GM21515 (cell line): ENCODE measurements around the gene DCTN5.

Source experiments
- ATAC-seq: cut with Tn5 transposase; IDR thresholded peaks from one replicate; pipeline ENCODE4 v1.9.1; 2021; ENCODE audit not compliant: unreplicated experiment

The DCTN5 gene

DNA sequence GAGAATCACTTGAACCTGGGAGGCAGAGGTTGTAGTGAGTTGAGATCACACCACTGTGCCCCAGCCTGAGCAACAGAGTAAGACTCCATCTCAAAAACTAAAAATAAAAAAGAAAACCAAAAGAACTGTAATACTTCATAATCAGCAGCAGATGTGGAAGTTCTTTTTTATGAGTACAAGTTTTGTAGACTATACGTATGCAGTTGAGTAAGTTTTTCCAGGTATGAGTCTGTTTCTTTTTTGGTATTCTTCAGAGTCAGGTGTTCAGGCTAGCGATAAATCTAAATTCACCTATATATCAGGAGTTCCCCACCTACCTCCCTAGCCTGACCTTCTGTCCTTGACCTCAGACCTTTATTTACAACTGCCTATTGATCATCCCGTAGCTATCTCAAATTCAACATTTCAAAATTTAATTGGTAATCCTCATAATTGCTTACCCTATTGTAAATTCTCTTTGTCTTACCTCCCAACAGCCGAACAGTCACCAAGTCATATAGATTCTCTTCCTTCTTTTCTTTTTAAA is 10.7 kb downstream of the DCTN5 start:
- ATAC-seq = no peak

DNA sequence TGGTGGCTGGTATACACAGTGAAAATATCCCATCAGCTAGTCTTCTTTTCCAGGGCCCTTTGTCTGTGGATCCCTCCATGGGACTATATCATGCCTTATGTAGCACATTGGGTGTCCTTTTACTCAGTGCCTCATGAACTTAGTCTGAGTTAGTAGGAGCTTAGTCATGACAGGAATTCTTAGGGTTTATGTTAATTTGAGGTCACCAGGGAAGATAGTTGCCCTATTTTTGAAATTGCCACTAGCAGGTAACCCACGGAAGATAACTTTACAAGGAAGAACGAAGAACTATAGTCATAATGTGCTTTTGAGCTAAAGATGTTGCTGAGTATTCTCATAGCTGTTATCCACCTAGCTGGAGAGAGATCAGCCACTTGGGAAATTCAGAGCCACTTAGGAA is 22.7 kb downstream of the DCTN5 start:
- no peak for ATAC-seq

DNA sequence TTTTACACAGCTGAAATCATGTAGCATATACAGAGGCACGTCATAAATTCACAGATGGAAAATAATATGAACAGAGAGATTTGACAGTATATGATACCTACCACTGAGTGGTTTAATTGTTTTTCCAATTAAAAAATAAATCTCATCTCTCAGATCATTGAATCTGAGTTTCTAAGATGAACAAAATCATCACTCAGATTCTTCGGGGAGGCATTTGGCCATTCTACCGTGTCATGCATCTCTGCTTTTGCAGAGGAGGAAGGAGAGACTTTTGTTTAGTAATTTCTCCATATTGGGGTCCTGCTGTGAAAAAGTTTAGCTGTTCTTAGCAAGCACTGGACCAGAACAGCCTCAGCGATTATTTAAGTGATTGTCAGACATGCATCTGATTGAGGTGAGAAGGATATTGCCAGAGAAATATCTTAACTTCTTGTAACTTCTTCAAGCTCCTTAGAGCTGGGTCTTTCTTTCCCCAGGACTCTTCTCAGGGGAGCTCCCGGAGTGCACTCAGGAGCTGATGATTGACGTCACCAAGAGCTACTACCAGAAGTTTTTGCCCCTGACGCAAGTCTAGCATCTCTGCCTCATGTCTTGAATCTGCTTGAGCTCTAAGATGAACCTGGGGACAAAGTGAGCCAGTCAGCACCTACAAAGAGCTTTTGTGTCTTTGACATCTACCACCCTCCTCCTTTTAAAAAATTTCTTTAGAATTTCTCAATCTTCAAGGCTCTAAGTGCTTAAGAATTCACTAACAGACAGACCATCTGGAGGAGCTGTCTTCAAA is 25.5 kb downstream of the DCTN5 start:
- no peak for ATAC-seq

DNA sequence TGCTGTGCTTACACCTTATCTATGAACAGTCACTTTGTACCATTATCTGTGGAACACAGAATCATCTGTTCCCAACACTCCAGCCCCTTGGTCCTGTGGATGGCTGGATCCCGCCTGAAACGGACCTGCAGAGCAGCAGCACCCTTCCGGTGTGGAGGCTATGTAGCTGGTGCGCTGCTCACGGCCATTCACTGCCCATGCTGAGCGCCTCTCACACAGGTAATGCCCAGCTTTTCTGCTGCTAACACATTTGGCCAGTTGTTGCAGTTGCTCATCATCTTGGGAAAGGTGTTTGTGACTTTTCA is 26.0 kb downstream of the DCTN5 start:
- no peak for ATAC-seq

DNA sequence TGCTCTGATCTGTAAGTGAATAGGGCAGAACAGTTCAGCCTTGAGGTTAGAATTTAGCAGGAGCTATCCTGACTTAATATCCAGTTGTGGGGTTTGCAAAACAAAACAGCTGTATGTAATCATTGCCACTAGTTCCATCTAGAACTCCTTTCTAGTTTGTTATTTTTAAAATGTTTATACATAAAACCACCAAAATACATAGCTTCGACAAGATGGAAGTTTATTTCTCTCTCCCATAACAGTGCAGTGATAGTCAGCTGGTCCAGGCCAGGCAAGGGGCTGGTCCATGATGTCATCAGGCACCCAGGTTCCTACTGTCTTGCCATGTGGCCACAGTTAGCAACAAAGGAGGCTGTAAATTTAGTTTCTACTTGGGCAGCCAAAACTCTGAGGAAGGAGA is 27.0 kb downstream of the DCTN5 start:
- ATAC-seq = no peak

DNA sequence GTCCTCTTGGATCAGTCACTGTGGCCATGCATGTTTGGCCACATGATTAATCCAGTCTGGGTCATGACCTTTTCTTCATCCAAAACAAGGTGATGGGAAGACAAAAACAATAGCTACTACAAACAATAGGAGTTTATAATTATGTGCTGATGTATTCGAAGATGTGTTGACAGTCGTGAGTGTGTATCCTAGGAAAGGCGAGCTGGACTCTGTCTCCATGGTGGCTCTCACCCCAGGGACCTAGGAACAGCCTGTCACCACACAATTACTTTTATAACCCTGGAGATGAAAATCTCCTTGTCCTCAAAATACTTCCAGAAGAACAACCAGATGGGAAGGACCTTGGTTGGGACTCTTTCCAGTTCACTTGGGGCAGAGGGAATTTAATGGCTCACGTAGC is 27.6 kb downstream of the DCTN5 start:
- ATAC-seq = no peak

DNA sequence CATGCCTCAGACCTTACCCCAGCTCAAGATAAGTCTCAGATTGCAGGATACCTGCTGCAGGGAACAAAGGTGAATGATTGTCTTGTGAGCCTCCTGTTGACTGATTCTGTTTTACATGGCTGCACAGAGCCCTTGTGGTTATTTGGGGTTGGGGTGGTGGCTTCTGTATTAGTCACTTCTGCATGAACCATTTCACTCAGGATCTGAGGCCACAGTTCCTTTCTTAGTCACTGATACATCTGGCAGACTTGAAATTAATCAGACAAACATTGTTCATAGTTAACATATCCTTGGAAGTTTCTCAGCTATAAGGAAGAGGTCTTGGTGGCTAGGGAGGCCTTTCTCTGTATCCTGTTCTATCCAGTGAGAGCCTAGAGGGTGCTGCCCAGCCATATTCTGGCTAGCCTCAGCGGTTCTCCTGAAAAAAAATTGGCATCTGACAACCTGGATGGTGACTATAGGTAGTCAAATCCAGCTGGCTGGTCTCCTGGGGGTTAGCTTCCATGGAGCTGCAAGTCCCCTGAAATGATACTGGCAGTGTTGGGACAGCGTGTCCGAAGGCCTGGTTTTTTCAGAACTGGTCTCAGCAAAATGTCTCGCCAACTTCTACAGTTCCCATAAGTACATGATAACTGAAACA is 29.0 kb downstream of the DCTN5 start:
- ATAC-seq = peak; percentile 85

DNA sequence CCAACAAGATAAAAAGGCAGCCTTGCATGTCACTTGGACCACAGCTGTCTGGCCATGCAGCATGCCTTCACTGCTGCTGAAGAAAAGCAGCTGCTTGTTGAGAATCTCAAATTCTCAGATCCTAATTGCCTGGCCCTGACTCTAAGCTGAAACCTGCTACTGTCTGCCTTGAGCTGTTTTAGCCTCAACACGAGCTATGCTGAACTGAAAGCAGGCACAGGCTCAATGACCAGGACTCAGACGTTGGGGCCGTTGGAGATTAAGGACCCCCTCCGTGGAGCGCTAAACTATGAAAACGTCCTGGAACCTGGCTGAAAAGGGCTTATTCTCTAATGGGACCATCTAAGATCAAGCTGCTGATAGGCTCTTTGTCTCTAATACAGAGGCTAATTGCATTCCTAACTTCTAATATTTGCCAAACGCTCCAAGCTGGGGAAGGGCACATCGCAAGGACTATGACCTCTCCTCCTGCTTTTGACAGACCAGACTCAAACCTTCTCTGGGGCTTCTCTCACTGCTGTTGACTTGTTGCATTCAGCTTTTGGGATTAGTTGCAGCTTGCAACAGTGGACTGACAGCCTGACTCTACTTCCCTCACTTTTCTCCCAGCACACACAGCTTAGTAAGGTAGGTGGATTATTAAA is 32.8 kb downstream of the DCTN5 start:
- no peak for ATAC-seq

DNA sequence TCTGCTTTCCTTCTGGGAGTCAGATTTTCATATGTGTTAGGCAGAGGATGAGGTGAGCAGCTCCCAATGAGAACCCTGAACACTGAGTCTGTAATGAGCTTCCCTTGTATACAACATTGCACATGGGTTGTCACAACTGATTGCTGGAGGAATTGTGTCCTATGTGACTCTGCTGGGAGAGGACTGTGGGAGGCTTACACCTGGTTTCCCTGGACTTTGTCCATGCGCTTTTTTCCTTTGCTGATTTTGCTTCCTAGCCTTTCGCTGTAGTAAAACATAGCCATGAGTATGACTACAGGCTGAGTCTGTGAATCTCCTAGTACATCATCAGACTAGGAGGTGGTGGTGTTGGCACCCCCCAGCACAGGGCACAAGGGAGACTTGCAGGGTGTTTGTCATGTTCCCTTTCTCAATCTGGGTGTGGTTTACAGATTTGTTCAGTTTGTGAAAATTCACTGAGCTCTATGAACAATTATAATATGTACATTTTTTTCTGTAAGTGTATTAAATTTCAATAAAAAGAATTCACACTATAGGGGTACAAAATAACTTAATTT is 35.7 kb downstream of the DCTN5 start:
- no peak for ATAC-seq

DNA sequence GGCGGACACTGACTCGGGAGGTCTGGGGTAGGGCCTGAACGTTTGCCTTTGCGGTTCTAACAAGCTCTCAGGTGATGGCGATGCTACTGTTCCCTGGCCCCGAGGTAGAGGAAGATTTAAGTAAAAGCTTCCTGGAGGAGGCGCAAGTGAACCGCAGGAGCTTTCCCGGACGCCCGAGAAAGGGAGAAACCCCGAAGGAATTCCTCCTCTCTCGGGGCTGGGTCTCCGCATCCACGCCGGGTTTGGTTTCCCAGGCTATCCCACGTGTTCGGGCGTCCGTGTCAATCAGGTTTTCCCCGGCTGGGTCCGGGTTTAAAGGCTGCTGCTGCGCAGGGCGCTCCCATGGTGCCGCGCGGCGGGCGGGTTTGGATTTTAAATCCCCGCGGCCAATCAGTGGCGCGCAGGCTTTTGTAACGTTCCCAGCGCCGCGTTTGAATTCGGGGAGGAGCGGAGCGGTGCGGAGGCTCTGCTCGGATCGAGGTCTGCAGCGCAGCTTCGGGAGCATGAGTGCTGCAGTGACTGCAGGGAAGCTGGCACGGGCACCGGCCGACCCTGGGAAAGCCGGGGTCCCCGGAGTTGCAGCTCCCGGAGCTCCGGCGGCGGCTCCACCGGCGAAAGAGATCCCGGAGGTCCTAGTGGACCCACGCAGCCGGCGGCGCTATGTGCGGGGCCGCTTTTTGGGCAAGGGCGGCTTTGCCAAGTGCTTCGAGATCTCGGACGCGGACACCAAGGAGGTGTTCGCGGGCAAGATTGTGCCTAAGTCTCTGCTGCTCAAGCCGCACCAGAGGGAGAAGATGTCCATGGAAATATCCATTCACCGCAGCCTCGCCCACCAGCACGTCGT is 37.4 kb downstream of the DCTN5 start, which contains the start of gene PLK1:
Gene PLK1 (plus strand): TSS at position 460 of the 844 bp plus-strand sequence. CDS start 44 bp downstream, at position 504.
- ATAC-seq = peak; percentile 80

DNA sequence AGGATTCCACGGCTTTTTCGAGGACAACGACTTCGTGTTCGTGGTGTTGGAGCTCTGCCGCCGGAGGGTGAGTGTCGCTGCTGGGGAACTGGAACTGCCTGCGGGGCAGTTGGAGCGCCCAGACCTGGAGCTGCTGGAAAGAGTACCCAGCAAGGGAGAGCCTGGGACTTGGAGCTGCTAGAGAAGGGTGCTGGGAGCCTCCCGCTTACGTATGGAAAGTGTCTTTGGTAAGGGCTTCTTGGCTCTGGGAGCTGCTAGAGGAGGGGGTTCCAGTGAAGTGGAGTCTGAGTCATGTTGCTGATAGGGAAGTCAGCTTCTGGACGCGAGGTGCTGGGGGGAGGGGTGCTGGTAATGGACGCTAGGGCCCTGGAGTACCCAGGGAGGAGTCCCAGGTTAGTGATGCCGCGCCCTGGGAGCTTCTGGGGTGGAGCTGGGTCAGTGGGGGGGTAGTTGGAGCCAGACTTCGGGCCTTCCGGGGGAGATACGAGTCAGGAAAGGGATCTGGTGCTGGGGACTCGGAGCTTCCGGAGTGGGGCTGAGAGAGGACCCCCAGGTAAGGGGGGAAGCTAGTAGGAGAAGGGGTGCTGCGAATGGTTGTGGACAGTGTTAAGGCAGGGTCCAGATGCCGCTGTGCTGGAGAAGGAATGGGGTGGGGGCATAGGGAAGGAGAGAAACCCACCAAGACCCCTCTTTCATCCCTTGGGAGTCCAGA is 38.2 kb downstream of the DCTN5 start:
- ATAC-seq = no peak

DNA sequence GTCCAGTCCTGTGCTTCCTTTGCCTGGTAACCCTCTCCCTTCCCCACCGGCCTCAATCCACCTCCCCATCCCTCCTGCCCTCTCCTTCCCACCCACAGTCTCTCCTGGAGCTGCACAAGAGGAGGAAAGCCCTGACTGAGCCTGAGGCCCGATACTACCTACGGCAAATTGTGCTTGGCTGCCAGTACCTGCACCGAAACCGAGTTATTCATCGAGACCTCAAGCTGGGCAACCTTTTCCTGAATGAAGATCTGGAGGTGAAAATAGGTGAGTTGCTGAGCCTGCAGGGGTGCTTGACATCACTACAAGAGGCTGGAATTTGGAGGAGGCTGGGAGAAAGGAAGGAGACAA is 38.7 kb downstream of the DCTN5 start:
- no peak for ATAC-seq

DNA sequence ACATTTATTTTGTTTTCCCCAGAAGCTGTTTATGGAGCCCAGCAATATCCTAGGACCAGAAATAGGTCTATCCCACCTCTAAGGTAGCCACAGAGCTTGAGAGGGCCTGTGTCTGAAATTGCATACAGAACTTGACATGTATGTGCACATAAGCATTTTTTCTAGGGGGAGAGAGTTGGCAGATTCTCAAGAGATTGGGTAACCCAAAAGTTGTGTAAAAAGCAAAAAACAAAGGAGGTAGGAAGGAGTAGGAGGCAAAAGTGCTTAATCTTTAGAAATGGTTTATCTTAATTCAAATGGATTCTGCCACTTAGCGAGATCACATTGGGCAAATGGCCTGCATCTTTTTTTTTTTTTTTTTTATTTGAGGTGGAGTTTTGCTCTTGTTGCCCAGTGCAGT is 40.9 kb downstream of the DCTN5 start:
- no peak for ATAC-seq

DNA sequence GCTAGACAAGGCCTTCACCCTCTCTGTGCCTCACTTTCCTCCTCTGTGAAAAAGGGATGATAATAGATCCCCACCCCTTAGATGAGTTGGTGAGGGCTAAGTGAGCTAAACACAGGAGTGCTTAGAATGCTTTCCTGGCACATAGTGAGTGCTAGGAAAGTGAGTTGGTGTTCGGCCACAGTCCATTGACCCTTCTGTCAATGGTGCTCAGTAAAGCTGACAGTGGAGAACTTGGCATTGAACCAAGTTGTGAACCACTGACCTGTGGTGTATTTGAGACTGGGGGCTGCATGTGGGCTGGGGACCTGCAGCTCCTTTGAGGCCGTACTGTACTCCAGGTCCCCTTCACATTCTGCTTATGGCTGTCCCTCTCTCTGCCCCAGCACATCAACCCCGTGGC is 42.2 kb downstream of the DCTN5 start:
- no peak for ATAC-seq

DNA sequence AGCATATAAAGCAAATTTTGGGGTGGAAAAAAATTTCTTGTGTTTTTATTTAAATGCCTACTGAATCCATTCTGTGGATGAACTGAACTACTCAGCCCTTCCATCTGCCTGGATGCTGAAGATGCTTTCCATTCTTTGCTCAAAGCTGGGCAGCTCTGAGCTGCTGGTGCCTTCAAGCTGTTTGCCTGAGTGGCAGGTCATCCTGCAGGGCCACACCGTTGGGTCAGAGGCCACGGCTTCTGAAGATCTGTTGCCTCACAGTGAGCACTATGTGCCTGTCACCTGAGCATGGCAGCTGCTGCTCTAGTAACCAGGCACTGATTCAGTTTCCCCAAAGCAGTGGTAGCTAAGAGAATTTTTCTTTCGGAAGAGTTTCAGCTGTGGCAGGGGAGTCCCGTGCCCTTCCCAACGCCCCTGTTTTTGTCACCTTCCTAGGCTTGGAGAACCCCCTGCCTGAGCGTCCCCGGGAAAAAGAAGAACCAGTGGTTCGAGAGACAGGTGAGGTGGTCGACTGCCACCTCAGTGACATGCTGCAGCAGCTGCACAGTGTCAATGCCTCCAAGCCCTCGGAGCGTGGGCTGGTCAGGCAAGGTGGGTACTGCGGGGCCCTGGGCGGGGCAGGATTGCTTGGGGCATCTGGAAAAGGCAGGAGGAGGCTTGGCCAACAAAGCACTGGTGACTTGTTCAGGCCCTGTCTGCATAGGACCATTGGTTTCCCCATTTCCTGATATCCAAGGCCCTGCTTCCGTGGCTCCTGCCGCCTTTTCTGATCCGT is 46.0 kb downstream of the DCTN5 start:
- no peak for ATAC-seq

DNA sequence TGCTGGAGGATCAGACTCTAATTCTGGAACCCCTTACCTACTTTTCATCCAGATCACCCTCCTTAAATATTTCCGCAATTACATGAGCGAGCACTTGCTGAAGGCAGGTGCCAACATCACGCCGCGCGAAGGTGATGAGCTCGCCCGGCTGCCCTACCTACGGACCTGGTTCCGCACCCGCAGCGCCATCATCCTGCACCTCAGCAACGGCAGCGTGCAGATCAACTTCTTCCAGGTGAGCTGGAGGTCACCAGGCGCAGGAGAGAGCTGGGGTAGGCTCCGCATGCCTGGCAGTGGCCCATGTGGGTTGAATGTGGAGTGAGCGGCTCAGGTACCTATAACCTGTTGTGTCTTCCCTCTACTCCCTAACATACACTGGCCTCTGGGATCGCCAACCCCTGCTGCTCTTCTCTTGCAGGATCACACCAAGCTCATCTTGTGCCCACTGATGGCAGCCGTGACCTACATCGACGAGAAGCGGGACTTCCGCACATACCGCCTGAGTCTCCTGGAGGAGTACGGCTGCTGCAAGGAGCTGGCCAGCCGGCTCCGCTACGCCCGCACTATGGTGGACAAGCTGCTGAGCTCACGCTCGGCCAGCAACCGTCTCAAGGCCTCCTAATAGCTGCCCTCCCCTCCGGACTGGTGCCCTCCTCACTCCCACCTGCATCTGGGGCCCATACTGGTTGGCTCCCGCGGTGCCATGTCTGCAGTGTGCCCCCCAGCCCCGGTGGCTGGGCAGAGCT is 48.3 kb downstream of the DCTN5 start:
- ATAC-seq = no peak

DNA sequence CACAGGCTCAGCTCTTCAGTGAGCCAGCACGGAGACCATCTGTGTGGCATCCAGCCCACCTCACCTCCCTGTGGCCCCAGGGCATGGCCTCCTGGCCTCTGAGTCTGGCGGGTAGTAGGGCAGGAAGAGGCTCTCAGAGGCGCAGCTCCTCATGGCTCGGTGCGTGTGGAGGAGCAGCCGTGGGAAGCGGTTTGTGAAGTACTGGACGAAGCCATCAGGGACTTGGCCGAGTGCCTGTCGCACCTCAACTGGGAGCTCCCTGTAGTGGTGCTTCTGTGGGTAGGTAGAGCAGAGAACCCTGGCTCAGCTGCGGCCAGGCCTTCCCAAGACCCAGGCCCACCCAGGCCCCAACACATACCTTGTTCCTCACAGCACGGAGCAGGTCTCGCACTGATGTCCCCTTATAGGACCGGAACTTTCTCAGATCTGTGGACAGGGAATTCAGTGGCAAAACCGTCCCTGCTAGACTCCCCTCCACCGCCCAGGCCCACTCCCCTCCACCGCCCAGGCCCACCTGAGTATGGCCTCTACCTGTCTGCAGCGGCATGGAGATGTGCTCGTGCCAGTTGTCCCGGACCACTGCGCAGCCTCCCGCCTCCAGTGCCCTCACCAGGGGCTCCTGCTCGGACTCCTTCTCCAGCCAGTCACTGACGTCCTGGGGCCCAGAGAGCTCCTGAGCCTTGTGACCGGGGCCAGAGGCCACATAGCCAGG is 49.7 kb downstream of the DCTN5 start:
- ATAC-seq = no peak

DNA sequence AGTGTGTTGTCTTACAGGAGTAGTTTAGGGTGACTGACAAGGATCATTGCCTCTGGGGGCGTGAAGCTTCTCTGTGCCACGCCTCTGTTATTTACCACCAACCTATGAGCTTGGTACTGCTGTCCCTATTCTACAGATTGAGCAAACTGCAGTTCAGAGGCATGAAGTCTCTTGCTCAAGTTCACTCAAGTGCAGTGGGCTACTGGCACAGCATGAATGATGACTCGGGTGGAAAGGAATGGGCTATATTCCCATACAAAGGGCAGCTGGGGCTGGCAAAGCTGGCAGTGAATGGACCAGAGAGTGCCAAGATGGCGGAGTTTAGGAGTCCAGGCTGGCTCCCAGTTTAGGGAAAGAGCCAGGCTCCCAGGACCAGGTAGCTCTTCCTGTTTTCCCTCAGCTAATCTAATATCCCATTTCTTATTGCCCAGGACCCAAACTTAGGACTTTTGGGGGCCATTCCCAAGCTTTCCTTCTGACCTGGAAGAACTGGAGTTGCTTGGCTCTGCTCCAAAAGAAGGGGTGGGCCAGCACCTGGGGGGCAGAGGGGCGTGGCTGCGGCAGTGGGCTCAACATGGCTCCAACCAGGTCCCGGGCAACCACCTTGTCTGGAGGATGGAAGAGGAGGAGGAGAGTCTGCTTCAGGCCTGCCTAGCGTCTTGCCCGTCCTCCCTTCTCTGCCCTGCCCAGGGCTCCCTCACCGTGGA is 50.4 kb downstream of the DCTN5 start:
- ATAC-seq = no peak
